Trophoblast cell (in vitro differentiated cells and primary cell): ENCODE data around the gene TLE5.

ENCODE experiments used
- DNase-seq, 2 donors: peaks; one replicate each; pipeline ENCODE4 v3.0.0-alpha.2; 2016
- H2AFZ ChIP-seq: 2 replicates; pipeline ENCODE4 v1.6.1; 2013; ENCODE audit warnings: low read length, moderate library complexity, mild to moderate bottlenecking; ENCODE audit not compliant: insufficient read depth, poor library complexity
- H2AK5ac ChIP-seq: 2 replicates; pipeline ENCODE4 v1.6.1; 2013; ENCODE audit warnings: mild to moderate bottlenecking, low read length
- H2BK120ac ChIP-seq: 2 replicates; pipeline ENCODE4 v1.6.1; 2013; ENCODE audit warnings: low read length, mild to moderate bottlenecking, moderate library complexity; ENCODE audit not compliant: insufficient read depth, poor library complexity
- H2BK12ac ChIP-seq: 2 replicates; pipeline ENCODE4 v1.6.1; 2013; ENCODE audit warnings: mild to moderate bottlenecking, low read length, moderate library complexity
- H2BK5ac ChIP-seq: 2 replicates; pipeline ENCODE4 v1.6.1; 2013; ENCODE audit warnings: low read length, low read depth, moderate library complexity, mild to moderate bottlenecking; ENCODE audit not compliant: poor library complexity
- H3K14ac ChIP-seq: 2 replicates; pipeline ENCODE4 v1.6.1; 2013; ENCODE audit warnings: mild to moderate bottlenecking, low read length
- H3K18ac ChIP-seq: 2 replicates; pipeline ENCODE4 v1.6.1; 2013; ENCODE audit warnings: mild to moderate bottlenecking, low read length
- H3K23ac ChIP-seq: 2 replicates; pipeline ENCODE4 v1.6.1; 2013; ENCODE audit warnings: low read length
- H3K27ac ChIP-seq: 2 replicates; pipeline ENCODE4 v1.5.1; 2013; ENCODE audit warnings: low read depth, mild to moderate bottlenecking, inconsistent platforms, low read length, moderate library complexity
- H3K27me3 ChIP-seq: 2 replicates; pipeline ENCODE4 v1.6.1; 2013; ENCODE audit warnings: inconsistent platforms, mild to moderate bottlenecking, low read length, moderate library complexity; ENCODE audit not compliant: insufficient read depth
- H3K36me3 ChIP-seq, 2 experiments: 1 replicate in 1 of 2; 2 replicates in 1 of 2; pipeline ENCODE4 v1.6.1; 2013; ENCODE audit warnings: low read length in 2 of 2, mild to moderate bottlenecking in 2 of 2, moderate library complexity in 1 of 2; ENCODE audit not compliant: insufficient read depth in 2 of 2, control insufficient read depth in 1 of 2
- H3K4ac ChIP-seq: 2 replicates; pipeline ENCODE4 v1.6.1; 2013; ENCODE audit warnings: low read depth, mild to moderate bottlenecking, low read length, moderate library complexity
- H3K4me1 ChIP-seq, 2 experiments: 1 replicate in 1 of 2; 2 replicates in 1 of 2; pipeline ENCODE4 v1.6.1; 2013; ENCODE audit warnings: low read length in 2 of 2, mild to moderate bottlenecking in 2 of 2, moderate library complexity in 1 of 2; ENCODE audit not compliant: insufficient read depth in 2 of 2, control insufficient read depth in 1 of 2
- H3K4me2 ChIP-seq: 2 replicates; pipeline ENCODE4 v1.6.1; 2013; ENCODE audit warnings: inconsistent platforms, mild to moderate bottlenecking, low read length, moderate library complexity
- H3K4me3 ChIP-seq: 2 replicates; pipeline ENCODE4 v1.5.1; 2013; ENCODE audit warnings: mild to moderate bottlenecking, low read depth, low read length, inconsistent platforms
- H3K79me1 ChIP-seq: one replicate; pipeline ENCODE4 v1.6.1; 2013; ENCODE audit warnings: low read length
- H3K79me2 ChIP-seq: 2 replicates; pipeline ENCODE4 v1.6.1; 2013; ENCODE audit warnings: low read length, mild to moderate bottlenecking; ENCODE audit not compliant: control insufficient read depth, insufficient read depth, poor library complexity
- H3K9ac ChIP-seq: 2 replicates; pipeline ENCODE4 v1.6.1; 2013; ENCODE audit warnings: mild to moderate bottlenecking, low read length
- H3K9me3 ChIP-seq: 2 replicates; pipeline ENCODE4 v1.6.1; 2013; ENCODE audit warnings: low read depth, mild to moderate bottlenecking, control low read depth, inconsistent platforms, low read length; ENCODE audit not compliant: insufficient read depth
- H4K12ac ChIP-seq: 2 replicates; pipeline ENCODE4 v1.6.1; 2013; ENCODE audit warnings: low read depth, mild to moderate bottlenecking, low read length, moderate library complexity
- H4K8ac ChIP-seq: 2 replicates; pipeline ENCODE4 v1.6.1; 2013; ENCODE audit warnings: low read depth, mild to moderate bottlenecking, low read length, moderate library complexity
- H4K91ac ChIP-seq: one replicate; pipeline ENCODE4 v1.6.1; 2013; ENCODE audit warnings: low read depth, mild to moderate bottlenecking, low read length, moderate library complexity
- WGBS: extraction: QIAGEN DNeasy Blood & Tissue Kit; methylation state at CpG from one replicate; pipeline ENCODE4 v1.1.7; 2013; ENCODE audit warnings: missing lambda C conversion rate; ENCODE audit not compliant: insufficient read length, insufficient coverage; ENCODE audit errors: extremely low coverage; 5-methylcytosine and 5-hydroxymethylcytosine counted together

Gene TLE5

GRCh38 chr19:3096902-3097326, 34.6 kb upstream of the TLE5 start:
- Histone ChIP-seq H2AFZ (no peak overlapping the region), H3K14ac (no peak overlapping the region), H4K91ac (no peak overlapping the region), H2AK5ac (no peak overlapping the region), H3K4me2 (no peak overlapping the region), H3K79me2 (peaks cover 39% of the 10 kb centered on the region), H2BK120ac (no peak overlapping the region), H3K36me3 (peaks cover 0 to 5% of the 10 kb centered on the region in 2 experiments), H3K23ac (no peak overlapping the region), H4K8ac (no peak overlapping the region), H3K9ac (no peak overlapping the region), H2BK5ac (no peak overlapping the region), H3K18ac (no peak overlapping the region), H3K4me3 (no peak overlapping the region), H3K9me3 (peaks cover 3% of the 10 kb centered on the region), H2BK12ac (no peak overlapping the region), H3K4ac (peak overlapping the region; percentile 77), H3K27me3 (no peaks in the 10 kb centered on the region), H3K4me1 (peaks cover 9 to 15% of the 10 kb centered on the region in 2 experiments), H3K27ac (no peak overlapping the region), H3K79me1 (peaks cover 7% of the 10 kb centered on the region), H4K12ac (no peak overlapping the region)
- WGBS: no CpG with 5 or more reads among the region's 11 CpGs
- no peak for DNase-seq

- no peak overlapping the region for H2BK12ac ChIP-seq
- H3K18ac ChIP-seq: peak overlapping the region; percentile 27
- H3K23ac ChIP-seq: no peak overlapping the region
- no peak overlapping the region for H2AK5ac ChIP-seq
- no peak overlapping the region for H3K9ac ChIP-seq
- H3K36me3 ChIP-seq: peaks cover 0 to 5% of the 10 kb centered on the region in 2 experiments
- peaks cover 7% of the 10 kb centered on the region for H3K79me1 ChIP-seq
- H3K4me1 ChIP-seq: peaks cover 9 to 15% of the 10 kb centered on the region in 2 experiments
- H3K27ac ChIP-seq: no peak overlapping the region
- H4K12ac ChIP-seq: no peak overlapping the region
- no peak overlapping the region for H4K8ac ChIP-seq
- peaks cover 3% of the 10 kb centered on the region for H3K9me3 ChIP-seq
- H2AFZ ChIP-seq: no peak overlapping the region
- peak overlapping the region; percentile 94 for H3K4me2 ChIP-seq
- H3K27me3 ChIP-seq: no peaks in the 10 kb centered on the region
- no peak overlapping the region for H3K14ac ChIP-seq
- no peak overlapping the region for H2BK5ac ChIP-seq
- DNase-seq: peak in 1 of 2 donors; percentile 39
- H3K4ac ChIP-seq: peak overlapping the region; percentile 77
- H2BK120ac ChIP-seq: no peak overlapping the region
- peaks cover 39% of the 10 kb centered on the region for H3K79me2 ChIP-seq
- no peak overlapping the region for H3K4me3 ChIP-seq
- H4K91ac ChIP-seq: no peak overlapping the region
- no CpG with 5 or more reads among the region's 25 CpGs for WGBS
These were observed 34.1 kb upstream of the TLE5 start for GRCh38 chr19:3096267-3096901.

GRCh38 chr19:3095441-3096191, 33.3 kb upstream of the TLE5 start:
- H2BK12ac ChIP-seq: no peak overlapping the region
- WGBS: no CpG with 5 or more reads among the region's 31 CpGs
- peak overlapping the region; percentile 95 for H3K4me3 ChIP-seq
- peak; percentile 23 to 49 for DNase-seq
- no peak overlapping the region for H3K23ac ChIP-seq
- peak overlapping the region; percentile 2 for H3K14ac ChIP-seq
- H3K18ac ChIP-seq: no peak overlapping the region
- no peak overlapping the region for H2BK5ac ChIP-seq
- H3K4me2 ChIP-seq: peak overlapping the region; percentile 94
- no peak overlapping the region for H2AFZ ChIP-seq
- no peak overlapping the region for H4K12ac ChIP-seq
- H3K27ac ChIP-seq: no peak overlapping the region
- H3K27me3 ChIP-seq: no peaks in the 10 kb centered on the region
- peaks cover 0 to 5% of the 10 kb centered on the region in 2 experiments for H3K36me3 ChIP-seq
- H3K79me1 ChIP-seq: peaks cover 7% of the 10 kb centered on the region
- peak overlapping the region; percentile 77 for H3K4ac ChIP-seq
- no peak overlapping the region for H2BK120ac ChIP-seq
- H3K9me3 ChIP-seq: peaks cover 2% of the 10 kb centered on the region
- H4K91ac ChIP-seq: no peak overlapping the region
- peaks cover 38% of the 10 kb centered on the region for H3K79me2 ChIP-seq
- peaks cover 9 to 15% of the 10 kb centered on the region in 2 experiments for H3K4me1 ChIP-seq
- peak overlapping the region; percentile 98 for H3K9ac ChIP-seq
- no peak overlapping the region for H4K8ac ChIP-seq
- no peak overlapping the region for H2AK5ac ChIP-seq

GRCh38 chr19:3094601-3095440, 32.5 kb upstream of the TLE5 start:
- Histone ChIP-seq H3K18ac (peak overlapping the region; percentile 81), H3K27me3 (no peaks in the 10 kb centered on the region), H3K4me3 (peak overlapping the region; percentile 95), H2BK5ac (no peak overlapping the region), H3K79me2 (peaks cover 37% of the 10 kb centered on the region), H3K36me3 (peaks cover 0 to 5% of the 10 kb centered on the region in 2 experiments), H4K12ac (peak overlapping the region; percentile 56), H2BK120ac (peak overlapping the region; percentile 64), H4K8ac (peak overlapping the region; percentile 67), H4K91ac (peak overlapping the region; percentile 63), H3K23ac (no peak overlapping the region), H3K9ac (peak overlapping the region; percentile 98), H3K9me3 (peaks cover 2% of the 10 kb centered on the region), H2BK12ac (no peak overlapping the region), H2AK5ac (peak overlapping the region; percentile 95), H3K79me1 (peaks cover 7% of the 10 kb centered on the region), H3K4me1 (peaks cover 9 to 15% of the 10 kb centered on the region in 2 experiments), H2AFZ (peak overlapping the region; percentile 79), H3K4ac (peak overlapping the region; percentile 97), H3K27ac (no peak overlapping the region), H3K4me2 (peak overlapping the region; percentile 94), H3K14ac (peak overlapping the region; percentile 87)
- no CpG with 5 or more reads among the region's 57 CpGs for WGBS
- DNase-seq: peak in 1 of 2 donors; percentile 34
